HepG2 (cell line): ENCODE data around the gene ITPR1. TPM values are rescaled to one million over a fixed set of nuclear protein-coding genes. Genes with fewer than 3 reads are reported as not detected.

Experiments
- BHLHE40 ChIP-seq: IDR thresholded peaks from 2 replicates; pipeline ENCODE4 v1.6.1; 2011; ENCODE audit warnings: low read length, improper control_type of control experiment
- BRCA1 ChIP-seq: sonication (generic); formaldehyde crosslinking; IDR thresholded peaks from 2 replicates; pipeline ENCODE4 v1.4.0; 2020; ENCODE audit warnings: missing genetic modification reagents
- DBP ChIP-seq: sonication (generic); formaldehyde crosslinking; IDR thresholded peaks from 2 replicates; pipeline ENCODE4 v1.4.0; 2020; ENCODE audit warnings: missing genetic modification reagents; ENCODE audit errors: not compliant biosample characterization
- ELF3 ChIP-seq: IDR thresholded peaks from 2 replicates; pipeline ENCODE4 v1.6.1; 2016; ENCODE audit warnings: missing genetic modification reagents, missing compliant biosample characterization
- ELK4 ChIP-seq: sonication (generic); formaldehyde crosslinking; IDR thresholded peaks from 2 replicates; pipeline ENCODE4 v1.9.0; 2021; ENCODE audit warnings: missing genetic modification reagents, borderline replicate concordance
- FOXA3 ChIP-seq: IDR thresholded peaks from 2 replicates; pipeline ENCODE4 v1.6.1; 2016; ENCODE audit warnings: missing genetic modification reagents, missing compliant biosample characterization
- FOXJ3 ChIP-seq: sonication (generic); formaldehyde crosslinking; IDR thresholded peaks from 2 replicates; pipeline ENCODE4 v1.4.0; 2020; ENCODE audit warnings: missing genetic modification reagents, mild to moderate bottlenecking, borderline replicate concordance
- FOXO1 ChIP-seq: sonication (generic); formaldehyde crosslinking; IDR thresholded peaks from 2 replicates; pipeline ENCODE4 v1.4.0; 2020; ENCODE audit warnings: missing genetic modification reagents
- MED1 ChIP-seq: sonication (generic); formaldehyde crosslinking; IDR thresholded peaks from 2 replicates; pipeline ENCODE4 v1.4.0; 2020; ENCODE audit warnings: missing genetic modification reagents
- NCOA2 ChIP-seq: sonication (generic); formaldehyde crosslinking; IDR thresholded peaks from 2 replicates; pipeline ENCODE4 v1.8.0; 2022; ENCODE audit warnings: inconsistent platforms
- NCOR1 ChIP-seq: fragments of 200-600 bp; sonication (generic); IDR thresholded peaks from 2 replicates; pipeline ENCODE4 v1.7.0; 2017; ENCODE audit warnings: antibody characterized with exemption, low read length, borderline replicate concordance
- PHF21A ChIP-seq: sonication (generic); formaldehyde crosslinking; IDR thresholded peaks from 2 replicates; pipeline ENCODE4 v1.5.0; 2020; ENCODE audit warnings: mild to moderate bottlenecking, missing genetic modification reagents
- PTBP1 ChIP-seq: fragments of 200-400 bp; formaldehyde crosslinking; IDR thresholded peaks from 2 replicates; pipeline ENCODE4 v1.6.1; 2018; ENCODE audit warnings: low read length, low read depth; ENCODE audit not compliant: poor library complexity, severe bottlenecking
- RFX5 ChIP-seq: IDR thresholded peaks from 2 replicates; pipeline ENCODE4 v1.6.1; 2011; ENCODE audit warnings: low read depth, low read length, improper control_type of control experiment
- SKIL ChIP-seq: sonication (generic); formaldehyde crosslinking; IDR thresholded peaks from 2 replicates; pipeline ENCODE4 v1.8.0; 2022; ENCODE audit warnings: missing genetic modification reagents, mild to moderate bottlenecking, moderate library complexity, borderline replicate concordance
- YEATS2 ChIP-seq: sonication (generic); formaldehyde crosslinking; IDR thresholded peaks from 2 replicates; pipeline ENCODE4 v1.4.0; 2020; ENCODE audit warnings: missing genetic modification reagents, borderline replicate concordance
- ZBTB20 ChIP-seq: sonication (generic); formaldehyde crosslinking; IDR thresholded peaks from 2 replicates; pipeline ENCODE4 v1.8.1; 2023; ENCODE audit warnings: missing genetic modification reagents, low read depth, mild to moderate bottlenecking, borderline replicate concordance
- ZNF549 ChIP-seq: sonication (generic); formaldehyde crosslinking; IDR thresholded peaks from 2 replicates; pipeline ENCODE4 v1.5.0; 2020; ENCODE audit warnings: missing genetic modification reagents
- ZNF687 ChIP-seq: sonication (generic); formaldehyde crosslinking; IDR thresholded peaks from 2 replicates; pipeline ENCODE4 v1.5.1; 2020; ENCODE audit warnings: mild to moderate bottlenecking, missing genetic modification reagents, moderate library complexity
- ZNF704 ChIP-seq: sonication (generic); formaldehyde crosslinking; IDR thresholded peaks from 2 replicates; pipeline ENCODE4 v1.8.1; 2023; ENCODE audit warnings: mild to moderate bottlenecking, inconsistent platforms, moderate library complexity, missing genetic modification reagents, borderline replicate concordance
- polyA plus RNA-seq, 8 experiments: library from polyadenylated mRNA; depleted of rRNA in 3 of 8; stranded (reverse) in 7 of 8; unstranded in 1 of 8; fragments of >200 nt; fragmentation: Illumina TruSeq in 4 of 8; extraction: Trizol in 4 of 8; gene quantifications; 2 replicates each; pipeline versions ENCODE4 v1.2.1 to v1.2.3, GENCODE V29; 2011 to 2016; ENCODE audit warnings: low read depth in 4 of 8, missing spikeins in 1 of 8, mixed read lengths in 1 of 8; ENCODE audit not compliant: insufficient read depth in 1 of 8
- total RNA-seq, 5 experiments: library from RNA; depleted of rRNA; stranded (reverse); fragments of >200 nt; fragmentation: Illumina TruSeq; extraction: Trizol; gene quantifications; 2 replicates each; pipeline ENCODE4 v1.2.3, GENCODE V29; 2016; ENCODE audit warnings: low read depth in 1 of 5

The ITPR1 gene
- total and polyA plus RNA-seq, 2 of the 13 experiments (the other 11 are each of a cell fraction or from before 2014, with no cell fraction given), result 10.0 to 11.4 TPM

- no peak for TF ChIP-seq ZNF704 (CRISPR knock-in tag)
- no peak for TF ChIP-seq DBP
- peak; percentile 43; the same call in 1 of the 2 replicates for TF ChIP-seq NCOA2 (CRISPR knock-in tag)
- no peak for TF ChIP-seq BRCA1 (CRISPR knock-in tag)
- no peak for TF ChIP-seq PTBP1
- TF ChIP-seq SKIL (CRISPR knock-in tag), result no peak
- TF ChIP-seq NCOR1, result no peak
- no peak for TF ChIP-seq RFX5
- no peak for TF ChIP-seq ZNF549
- 0 out of 2 replicates have a peak, but pooled peaks have one; percentile 7 for TF ChIP-seq BHLHE40
- peak; percentile 57; the same call in 1 of the 2 replicates for TF ChIP-seq PHF21A (CRISPR knock-in tag)
- no peak for TF ChIP-seq ELK4 (CRISPR knock-in tag)
- no peak for TF ChIP-seq YEATS2 (CRISPR knock-in tag)
- TF ChIP-seq FOXA3, result peak; percentile 52
- TF ChIP-seq ZNF687, result peak; percentile 50; the same call in 1 of the 2 replicates
- peak; percentile 35; the same call in 1 of the 2 replicates for TF ChIP-seq FOXO1 (CRISPR knock-in tag)
- no peak for TF ChIP-seq ZBTB20 (CRISPR knock-in tag)
- peak; percentile 51; the same call in 1 of the 2 replicates for TF ChIP-seq ELF3 (CRISPR knock-in tag)
- TF ChIP-seq MED1 (CRISPR knock-in tag), result peak; percentile 82
- 0 out of 2 replicates have a peak, but pooled peaks have one; percentile 40 for TF ChIP-seq FOXJ3
Measured at GRCh38 chr3:4748701-4749378, 255.7 kb downstream of the ITPR1 start (continued).
